ENCODE measurements around the gene KCNQ1.

The KCNQ1 gene

GRCh38 chr11:2587132-2587930, 142.5 kb downstream of the KCNQ1 start:
- DNase-seq (ENCODE audit: low read depth): peak; percentile 0
- H3K4me3 ChIP-seq (ENCODE audit: low read depth, low read length): no peak overlapping the region
- no peak for TF ChIP-seq CTCF (IDR thresholded peaks at IDR 0.05; ENCODE audit: insufficient read depth, low read depth, low read length, missing control alignments)

- H3K4me3 ChIP-seq (ENCODE audit: low read depth, low read length): no peak overlapping the region
- no peak for DNase-seq (ENCODE audit: low read depth)
- TF ChIP-seq CTCF (IDR thresholded peaks at IDR 0.05; ENCODE audit: insufficient read depth, low read depth, low read length, missing control alignments): no peak
These were observed 143.4 kb downstream of the KCNQ1 start for GRCh38 chr11:2587976-2588748.

- no peak for TF ChIP-seq CTCF (IDR thresholded peaks at IDR 0.05; ENCODE audit: insufficient read depth, low read depth, low read length, missing control alignments)
- no peak overlapping the region for H3K4me3 ChIP-seq (ENCODE audit: low read depth, low read length)
- DNase-seq (ENCODE audit: low read depth): no peak
These were observed 144.2 kb downstream of the KCNQ1 start for GRCh38 chr11:2588809-2589537.

GRCh38 chr11:2589538-2589934, 144.7 kb downstream of the KCNQ1 start:
- DNase-seq (ENCODE audit: low read depth): no peak
- no peak overlapping the region for H3K4me3 ChIP-seq (ENCODE audit: low read depth, low read length)
- TF ChIP-seq CTCF (IDR thresholded peaks at IDR 0.05; ENCODE audit: insufficient read depth, low read depth, low read length, missing control alignments): no peak

GRCh38 chr11:2590131-2590964, 145.5 kb downstream of the KCNQ1 start:
- no peak for TF ChIP-seq CTCF (IDR thresholded peaks at IDR 0.05; ENCODE audit: insufficient read depth, low read depth, low read length, missing control alignments)
- no peak overlapping the region for H3K4me3 ChIP-seq (ENCODE audit: low read depth, low read length)
- no peak for DNase-seq (ENCODE audit: low read depth)
